Measurements from ENCODE around the gene SPOUT1.

SPOUT1 gene

GRCh38 chr9:128820665-128821583 is 8.7 kb downstream of the SPOUT1 start:
- Histone ChIP-seq H4K20me1 (ENCODE audit: insufficient read depth, low read length) (peaks cover 6% of the 10 kb centered on the region; the same call in 1 of the 2 replicates), H3K27me3 (ENCODE audit: insufficient read depth, low read length, poor library complexity) (no peaks in the 10 kb centered on the region), H3K4me1 (ENCODE audit: insufficient read depth, low read length) (peaks cover 29% of the 10 kb centered on the region), H2AFZ (ENCODE audit: low read depth, low read length) (no peak overlapping the region), H3K79me2 (ENCODE audit: insufficient read depth, low read length) (peaks cover 6% of the 10 kb centered on the region; the same call in 1 of the 2 replicates), H3K36me3 (ENCODE audit: insufficient read depth, low read length) (peaks cover 51% of the 10 kb centered on the region), H3K4me2 (ENCODE audit: insufficient read depth, low read length) (0 out of 2 replicates have a peak overlapping the region, but pooled peaks have one; percentile 95), H3K9ac (ENCODE audit: low read depth, low read length) (no peak overlapping the region), H3K9me3 (ENCODE audit: insufficient read depth, low read length, severe bottlenecking) (no peaks in the 10 kb centered on the region), H3K27ac (ENCODE audit: low read length) (no peak overlapping the region), H3K4me3 (ENCODE audit: low read depth in 1 of 2, low read length in 2 of 2) (no peak overlapping the region)
- DNase-seq (no peak), ATAC-seq (ENCODE audit: insufficient read depth, low read depth) (no peak)
- TF ChIP-seq EZH2 (IDR thresholded peaks at IDR 0.05; ENCODE audit: borderline replicate concordance, low read depth, low read length, severe bottlenecking), result no peak

GRCh38 chr9:128819716-128820664 is 9.6 kb downstream of the SPOUT1 start:
- no peaks in the 10 kb centered on the region for H3K9me3 ChIP-seq (ENCODE audit: insufficient read depth, low read length, severe bottlenecking)
- DNase-seq, result no peak
- no peak overlapping the region for H3K27ac ChIP-seq (ENCODE audit: low read length)
- peaks cover 6% of the 10 kb centered on the region; the same call in 1 of the 2 replicates for H3K79me2 ChIP-seq (ENCODE audit: insufficient read depth, low read length)
- TF ChIP-seq CTCF (IDR thresholded peaks at IDR 0.05; ENCODE audit: borderline replicate concordance, extremely low read depth, low read length, poor library complexity, severe bottlenecking) (no peak), EZH2 (IDR thresholded peaks at IDR 0.05; ENCODE audit: borderline replicate concordance, low read depth, low read length, severe bottlenecking) (no peak)
- H2AFZ ChIP-seq (ENCODE audit: low read depth, low read length), result no peak overlapping the region
- peaks cover 6% of the 10 kb centered on the region; the same call in 1 of the 2 replicates for H4K20me1 ChIP-seq (ENCODE audit: insufficient read depth, low read length)
- H3K9ac ChIP-seq (ENCODE audit: low read depth, low read length), result no peak overlapping the region
- peaks cover 29% of the 10 kb centered on the region for H3K4me1 ChIP-seq (ENCODE audit: insufficient read depth, low read length)
- peaks cover 42% of the 10 kb centered on the region for H3K36me3 ChIP-seq (ENCODE audit: insufficient read depth, low read length)
- no peaks in the 10 kb centered on the region for H3K27me3 ChIP-seq (ENCODE audit: insufficient read depth, low read length, poor library complexity)
- peak overlapping the region; percentile 95 for H3K4me2 ChIP-seq (ENCODE audit: insufficient read depth, low read length)
- no peak overlapping the region; a peak in 1 of 4 replicates for H3K4me3 ChIP-seq (ENCODE audit: low read depth in 1 of 2, low read length in 2 of 2)
- ATAC-seq (ENCODE audit: insufficient read depth, low read depth), result no peak

- peak overlapping the region; percentile 99 for H2AFZ ChIP-seq (ENCODE audit: low read depth, low read length)
- TF ChIP-seq EZH2 (IDR thresholded peaks at IDR 0.05; ENCODE audit: borderline replicate concordance, low read depth, low read length, severe bottlenecking), result no peak
- TF ChIP-seq CTCF (IDR thresholded peaks at IDR 0.05; ENCODE audit: borderline replicate concordance, extremely low read depth, low read length, poor library complexity, severe bottlenecking), result no peak
- peaks cover 33% of the 10 kb centered on the region for H3K36me3 ChIP-seq (ENCODE audit: insufficient read depth, low read length)
- peak; percentile 52 for DNase-seq
- H3K27me3 ChIP-seq (ENCODE audit: insufficient read depth, low read length, poor library complexity), result no peaks in the 10 kb centered on the region
- ATAC-seq (ENCODE audit: insufficient read depth, low read depth), result peak; percentile 28
- H3K79me2 ChIP-seq (ENCODE audit: insufficient read depth, low read length), result peaks cover 6% of the 10 kb centered on the region; the same call in 1 of the 2 replicates
- H3K27ac ChIP-seq (ENCODE audit: low read length), result peak overlapping the region; percentile 20; the same call in 1 of the 2 replicates
- peaks cover 6% of the 10 kb centered on the region; the same call in 1 of the 2 replicates for H4K20me1 ChIP-seq (ENCODE audit: insufficient read depth, low read length)
- H3K4me1 ChIP-seq (ENCODE audit: insufficient read depth, low read length), result peaks cover 29% of the 10 kb centered on the region
- peak overlapping the region; percentile 95 for H3K4me2 ChIP-seq (ENCODE audit: insufficient read depth, low read length)
- peak overlapping the region; percentile 27 to 68; a peak in 3 of 4 replicates for H3K4me3 ChIP-seq (ENCODE audit: low read depth in 1 of 2, low read length in 2 of 2)
- peak overlapping the region; percentile 70 for H3K9ac ChIP-seq (ENCODE audit: low read depth, low read length)
- no peaks in the 10 kb centered on the region for H3K9me3 ChIP-seq (ENCODE audit: insufficient read depth, low read length, severe bottlenecking)
These were observed 10.5 kb downstream of the SPOUT1 start for GRCh38 chr9:128818839-128819715.

Measured in DND-41 (cell line).